ENCODE data around the gene NOXA1.

DNA sequence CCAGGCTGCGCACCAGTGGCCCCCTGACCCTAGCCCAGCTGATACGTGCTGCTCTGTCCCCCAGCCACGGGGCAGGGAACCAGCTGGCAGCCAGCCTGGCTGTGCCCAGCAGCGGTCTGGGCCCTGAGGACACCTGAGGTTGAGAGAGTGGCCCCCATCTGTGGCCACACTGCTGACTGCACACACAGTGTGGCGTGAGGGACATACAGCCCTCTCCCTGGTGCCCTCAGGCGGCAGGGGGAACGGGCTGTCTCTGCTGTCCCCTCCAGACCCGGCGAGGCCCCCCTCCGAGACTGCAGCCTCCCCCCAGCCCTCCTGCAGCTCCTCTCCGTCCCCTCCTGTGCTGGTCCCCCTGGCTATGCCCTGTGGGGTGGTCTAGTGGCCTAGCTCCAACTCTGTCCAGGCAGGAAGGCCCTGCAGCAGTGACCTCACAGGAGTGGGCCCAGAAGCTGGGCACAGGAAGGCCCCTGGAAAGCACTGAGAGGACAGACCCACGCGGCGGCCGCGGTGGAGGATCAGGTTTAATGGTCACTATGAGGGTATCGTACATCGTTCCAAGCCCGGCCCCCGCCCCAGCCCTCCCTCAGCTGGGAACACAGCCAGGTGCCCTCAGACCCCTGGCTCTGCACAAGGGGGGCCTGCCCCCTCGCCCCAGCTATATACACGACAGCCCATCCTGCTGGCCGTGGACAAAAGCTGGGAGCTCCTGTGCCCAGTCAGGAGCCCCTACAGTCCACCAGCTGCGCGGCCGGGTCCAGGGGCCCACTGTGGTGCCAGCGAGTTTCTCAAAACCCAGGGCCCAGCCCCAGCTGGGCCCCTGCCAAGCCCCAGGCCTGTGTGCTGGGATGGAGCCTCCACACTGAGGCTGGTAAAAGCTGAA lies 24.8 kb downstream of the NOXA1 start:
- no peak for TF ChIP-seq RXRA (IDR thresholded peaks at IDR 0.05)
- TF ChIP-seq RAD21 (IDR thresholded peaks at IDR 0.05), result no peak
- no peak for TF ChIP-seq CTCF (IDR thresholded peaks at IDR 0.05; ENCODE audit: low read depth, low read length, missing input control)
- no peak for TF ChIP-seq REST (IDR thresholded peaks at IDR 0.05)
- no peak for TF ChIP-seq JUND (IDR thresholded peaks at IDR 0.05)
- no peak for TF ChIP-seq TAF1 (conservative IDR thresholded peaks at IDR 0.05)
- no peak for TF ChIP-seq YY1 (IDR thresholded peaks at IDR 0.05)
- TF ChIP-seq, protein P1, sequence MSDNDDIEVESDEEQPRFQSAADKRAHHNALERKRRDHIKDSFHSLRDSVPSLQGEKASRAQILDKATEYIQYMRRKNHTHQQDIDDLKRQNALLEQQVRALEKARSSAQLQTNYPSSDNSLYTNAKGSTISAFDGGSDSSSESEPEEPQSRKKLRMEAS (IDR thresholded peaks at IDR 0.05), result no peak
- TF ChIP-seq, protein P2, sequence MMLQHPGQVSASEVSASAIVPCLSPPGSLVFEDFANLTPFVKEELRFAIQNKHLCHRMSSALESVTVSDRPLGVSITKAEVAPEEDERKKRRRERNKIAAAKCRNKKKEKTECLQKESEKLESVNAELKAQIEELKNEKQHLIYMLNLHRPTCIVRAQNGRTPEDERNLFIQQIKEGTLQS (IDR thresholded peaks at IDR 0.05), result no peak
- no peak for TF ChIP-seq EGR1 (IDR thresholded peaks at IDR 0.05; ENCODE audit: low read depth in 2 of 2)
- no peak for TF ChIP-seq SP1 (IDR thresholded peaks at IDR 0.05)
- TF ChIP-seq FOXA1 (IDR thresholded peaks at IDR 0.05), result no peak
- TF ChIP-seq HNF4A (conservative IDR thresholded peaks at IDR 0.05), result no peak
- TF ChIP-seq FOXA2 (IDR thresholded peaks at IDR 0.05), result no peak

Measured in liver (tissue), 3 donors.